Ovary (tissue), 9 donors: ENCODE results near the gene MYRIP. TPM values are rescaled to one million over a fixed set of nuclear protein-coding genes. Genes with fewer than 3 reads are reported as not detected.
"Not testable (repeated sequence)": the region's sequence is repeated elsewhere in the genome, so short reads cannot be mapped to it uniquely, and the experiment has no call there.

Source experiments
- DNase-seq, 5 donors: peaks; one replicate each; pipeline ENCODE4 v3.0.0-alpha.2; 2019 to 2020
- H3K27ac ChIP-seq, 2 donors: fragments of 200-600 bp; one replicate each; pipeline versions ENCODE4 v1.5.1 to v1.8.0; 2019 to 2022
- H3K27me3 ChIP-seq: fragments of 200-600 bp; one replicate; pipeline ENCODE4 v1.8.0; 2022
- H3K36me3 ChIP-seq: fragments of 200-600 bp; sonication (generic); one replicate; pipeline ENCODE4 v1.5.1; 2019
- H3K4me1 ChIP-seq: one replicate; pipeline ENCODE4 v1.8.1; 2013; ENCODE audit warnings: mild to moderate bottlenecking, moderate library complexity; ENCODE audit not compliant: insufficient read depth
- H3K4me3 ChIP-seq: fragments of 200-600 bp; sonication (generic); one replicate; pipeline ENCODE4 v1.5.1; 2017
- H3K9me3 ChIP-seq, 2 donors: fragments of 200-600 bp in 1 of 2; sonication (generic) in 1 of 2; one replicate each; pipeline versions ENCODE4 v1.5.1 to v1.8.1; 2013 to 2019; ENCODE audit warnings: mild to moderate bottlenecking in 1 of 2, moderate library complexity in 1 of 2
- EP300 ChIP-seq: sonication (generic); formaldehyde crosslinking; IDR thresholded peaks from one replicate; pipeline ENCODE4 v1.6.1; 2017; ENCODE audit warnings: antibody characterized with exemption
- POLR2A ChIP-seq: fragments of 450-650 bp; IDR thresholded peaks from one replicate; pipeline ENCODE4 v1.6.1; 2017; ENCODE audit warnings: antibody characterized with exemption, mild to moderate bottlenecking, moderate library complexity
- WGBS, 3 donors: extraction: QIAGEN DNeasy Blood & Tissue Kit in 1 of 3; methylation state at CpG; one replicate each; pipeline versions ENCODE4 v1.1.5 to v1.1.7; 2013 to 2017; 5-methylcytosine and 5-hydroxymethylcytosine counted together
- intact Hi-C, 4 donors: fragments of 100-400 bp; cut with DNase I; formaldehyde crosslinking; loops; one replicate each; pipeline versions ENCODE4 v1.11.0 to v1.15.1; 2022 to 2023
- polyA plus RNA-seq, 2 donors: library from polyadenylated mRNA; stranded (reverse); fragments of 200-250 nt in 1 of 2; fragments of 350-450 nt in 1 of 2; fragmentation: Illumina TruSeq in 1 of 2; extraction: RNeasy Lipid Tissue Mini Kit (QIAGEN cat#74804) in 1 of 2; gene quantifications; one replicate each; pipeline ENCODE4 v1.2.3, GENCODE V29; 2013 to 2014
- total RNA-seq, 7 donors: library from RNA; depleted of rRNA in 2 of 7; stranded (reverse); fragments of >200 nt in 2 of 7; fragmentation: NEBNext Ultra II Directional in 3 of 7; extraction: Animal tissue kit (Norgen Biotek cat#: 25700) in 3 of 7; gene quantifications; one replicate each; pipeline versions ENCODE4 v1.1.0 to v1.2.4, GENCODE V29; 2016 to 2023
- TF ChIP-seq, protein P1 (sequence below), 3 donors: fragments of 450-650 bp in 2 of 3; fragments of 200-600 bp in 1 of 3; IDR thresholded peaks; one replicate each; pipeline versions ENCODE4 v1.5.1 to v1.8.0; 2016 to 2022; ENCODE audit warnings: antibody characterized with exemption in 3 of 3, mild to moderate bottlenecking in 1 of 3
- donor health status: DM: no; HTN: no; CAD: no; lungs with moderate emphysema.
- donor health status: DM: no; HTN: no; CAD: no.
- donor health status: Bipolar disorder and iron deficiency.
- donor health status: DM: yes; HTN: yes; CAD: no.
- donor health status: DM: no; HTN: no; CAD: no.
- donor health status: DM: yes; HTN: yes; CAD: no.

MYRIP gene
- total and polyA plus RNA-seq, 9 donors, result 2.8 to 8.4 (median 4.5) TPM

DNA sequence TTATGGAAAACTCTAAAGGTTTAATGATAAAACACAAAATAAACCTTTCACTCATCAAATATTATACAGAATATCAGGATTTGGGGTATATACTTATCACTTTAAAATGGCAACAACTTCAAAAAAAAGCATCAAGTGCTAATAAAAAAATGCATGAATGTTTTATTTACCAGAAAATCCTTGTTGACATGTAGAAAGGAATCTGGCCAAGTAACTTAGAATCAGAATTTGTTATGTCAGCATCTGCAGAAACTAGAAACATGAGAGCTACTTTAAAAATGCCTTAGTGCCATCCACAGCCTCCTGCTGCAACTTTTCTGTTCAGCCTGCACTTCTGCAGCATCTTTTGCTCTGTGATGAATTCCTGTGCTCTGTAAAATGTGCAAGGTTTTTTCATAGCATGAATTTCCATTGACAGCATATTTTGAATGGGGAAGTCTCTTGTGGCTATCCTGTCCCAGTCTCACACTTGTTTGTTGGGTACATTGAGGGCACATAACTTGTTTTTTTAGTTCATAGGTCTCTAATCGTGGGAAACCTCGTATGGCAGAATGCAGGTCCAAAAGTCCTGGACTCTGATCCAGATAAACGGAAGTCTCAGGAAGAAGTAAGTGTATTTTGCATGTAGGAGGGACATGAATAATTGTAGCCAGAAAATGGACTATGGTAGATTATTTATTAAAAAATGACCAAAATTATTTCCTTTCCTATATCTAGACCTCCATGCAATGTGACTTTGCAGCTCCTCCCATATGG lies 21.1 kb upstream of the MYRIP start:
- WGBS, 3 donors, result 57 to 79% (median 69%) methylated on average over 3 of the region's 3 CpGs

DNA sequence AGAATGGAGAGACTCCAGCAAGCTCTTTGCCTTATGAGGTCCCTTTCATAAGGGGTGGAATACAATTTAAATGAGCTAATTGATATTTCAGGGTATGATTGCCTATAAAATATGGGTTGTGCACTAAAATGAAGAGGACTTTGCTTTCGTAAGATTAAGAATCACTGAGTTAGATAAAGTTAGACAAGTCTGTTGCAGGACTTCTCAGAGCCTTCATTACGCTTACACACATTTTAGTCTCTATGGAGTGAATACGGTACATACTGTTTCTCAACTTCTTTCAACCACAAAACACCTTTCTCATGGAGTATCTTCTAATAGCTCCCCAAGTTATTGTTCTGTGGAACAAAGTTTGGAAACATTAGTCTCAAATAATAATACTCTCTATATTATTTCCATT lies 17.8 kb upstream of the MYRIP start:
- TF ChIP-seq, protein P1, sequence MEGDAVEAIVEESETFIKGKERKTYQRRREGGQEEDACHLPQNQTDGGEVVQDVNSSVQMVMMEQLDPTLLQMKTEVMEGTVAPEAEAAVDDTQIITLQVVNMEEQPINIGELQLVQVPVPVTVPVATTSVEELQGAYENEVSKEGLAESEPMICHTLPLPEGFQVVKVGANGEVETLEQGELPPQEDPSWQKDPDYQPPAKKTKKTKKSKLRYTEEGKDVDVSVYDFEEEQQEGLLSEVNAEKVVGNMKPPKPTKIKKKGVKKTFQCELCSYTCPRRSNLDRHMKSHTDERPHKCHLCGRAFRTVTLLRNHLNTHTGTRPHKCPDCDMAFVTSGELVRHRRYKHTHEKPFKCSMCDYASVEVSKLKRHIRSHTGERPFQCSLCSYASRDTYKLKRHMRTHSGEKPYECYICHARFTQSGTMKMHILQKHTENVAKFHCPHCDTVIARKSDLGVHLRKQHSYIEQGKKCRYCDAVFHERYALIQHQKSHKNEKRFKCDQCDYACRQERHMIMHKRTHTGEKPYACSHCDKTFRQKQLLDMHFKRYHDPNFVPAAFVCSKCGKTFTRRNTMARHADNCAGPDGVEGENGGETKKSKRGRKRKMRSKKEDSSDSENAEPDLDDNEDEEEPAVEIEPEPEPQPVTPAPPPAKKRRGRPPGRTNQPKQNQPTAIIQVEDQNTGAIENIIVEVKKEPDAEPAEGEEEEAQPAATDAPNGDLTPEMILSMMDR (IDR thresholded peaks at IDR 0.05), result no peak
- TF ChIP-seq EP300 (no peak), POLR2A (no peak)
- 92 to 93% (median 92%) methylated on average over 3 of the region's 3 CpGs for WGBS, 3 donors
- Histone ChIP-seq H3K9me3 (no peaks in the 10 kb centered on the region), H3K27ac (no peak overlapping the region), H3K4me3 (no peak overlapping the region), H3K36me3 (no peaks in the 10 kb centered on the region), H3K27me3 (no peaks in the 10 kb centered on the region), H3K4me1 (no peaks in the 10 kb centered on the region)
- no peak for DNase-seq
- intact Hi-C loops, result no loop called here

More for the DNA sequence above, 21.1 kb upstream of the MYRIP start:
- intact Hi-C loops, result no loop called here
- H3K9me3 ChIP-seq, result no peaks in the 10 kb centered on the region
- no peaks in the 10 kb centered on the region for H3K4me1 ChIP-seq
- no peak for DNase-seq
- TF ChIP-seq, protein P1 (IDR thresholded peaks at IDR 0.05), result no peak
- TF ChIP-seq POLR2A (no peak), EP300 (no peak)
- no peak overlapping the region for H3K27ac ChIP-seq
- H3K4me3 ChIP-seq, result no peak overlapping the region
- H3K36me3 ChIP-seq, result no peaks in the 10 kb centered on the region
- no peaks in the 10 kb centered on the region for H3K27me3 ChIP-seq

DNA sequence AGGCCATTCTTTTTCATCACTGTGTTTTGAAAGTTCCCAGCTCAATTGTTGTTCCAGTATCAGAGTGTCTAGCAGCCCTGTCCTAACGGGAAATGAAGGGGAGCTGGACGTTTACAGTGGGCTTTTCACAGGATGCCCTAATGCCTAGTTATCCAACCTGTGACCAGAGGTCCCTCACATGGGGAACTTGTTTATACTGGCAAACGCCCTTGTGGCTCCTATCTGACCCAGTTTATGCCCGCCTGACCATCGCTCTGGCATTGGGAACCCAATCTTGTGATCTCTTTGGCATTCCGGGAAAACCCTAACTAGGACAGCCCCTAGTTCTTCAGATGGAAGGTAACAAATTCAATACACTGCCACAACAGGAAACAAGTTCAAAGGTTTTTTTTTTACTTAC lies 14.5 kb upstream of the MYRIP start:
- H3K4me3 ChIP-seq, result no peak overlapping the region
- no peaks in the 10 kb centered on the region for H3K9me3 ChIP-seq
- DNase-seq, result no peak
- H3K27ac ChIP-seq, result no peak overlapping the region
- TF ChIP-seq, protein P1 (IDR thresholded peaks at IDR 0.05), result no peak
- no peak for TF ChIP-seq POLR2A
- TF ChIP-seq EP300, result no peak
- intact Hi-C loops, result no loop called here
- no peaks in the 10 kb centered on the region for H3K27me3 ChIP-seq
- WGBS, 3 donors, result 66 to 77% (median 74%) methylated on average over 6 of the region's 6 CpGs
- no peaks in the 10 kb centered on the region for H3K36me3 ChIP-seq
- H3K4me1 ChIP-seq, result no peaks in the 10 kb centered on the region

DNA sequence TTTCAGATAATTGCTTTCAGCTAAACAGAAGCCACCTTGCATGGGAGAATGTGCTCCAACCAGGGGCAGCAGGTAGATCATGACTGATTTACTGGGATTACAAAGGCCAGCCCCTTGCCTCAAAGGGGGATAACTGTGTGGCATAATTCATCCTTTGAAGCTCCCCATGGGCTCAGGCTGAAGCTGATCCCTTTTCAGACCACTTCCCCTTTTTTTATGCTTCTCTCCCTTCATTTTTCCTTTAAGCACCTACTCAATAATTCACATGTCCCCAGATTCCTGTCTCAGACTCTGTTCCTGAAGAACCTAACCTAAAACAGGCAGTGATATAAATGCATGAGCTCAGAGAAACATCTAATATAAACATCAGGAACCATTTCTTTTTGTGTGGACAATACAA lies 8.2 kb upstream of the MYRIP start:
- Histone ChIP-seq H3K4me3 (no peak overlapping the region), H3K36me3 (no peaks in the 10 kb centered on the region), H3K27me3 (no peaks in the 10 kb centered on the region), H3K4me1 (no peaks in the 10 kb centered on the region), H3K9me3 (no peaks in the 10 kb centered on the region), H3K27ac (no peak overlapping the region)
- no peak for DNase-seq
- intact Hi-C loops, result no loop called here
- no peak for TF ChIP-seq POLR2A
- no peak for TF ChIP-seq EP300
- TF ChIP-seq, protein P1 (IDR thresholded peaks at IDR 0.05), result no peak

DNA sequence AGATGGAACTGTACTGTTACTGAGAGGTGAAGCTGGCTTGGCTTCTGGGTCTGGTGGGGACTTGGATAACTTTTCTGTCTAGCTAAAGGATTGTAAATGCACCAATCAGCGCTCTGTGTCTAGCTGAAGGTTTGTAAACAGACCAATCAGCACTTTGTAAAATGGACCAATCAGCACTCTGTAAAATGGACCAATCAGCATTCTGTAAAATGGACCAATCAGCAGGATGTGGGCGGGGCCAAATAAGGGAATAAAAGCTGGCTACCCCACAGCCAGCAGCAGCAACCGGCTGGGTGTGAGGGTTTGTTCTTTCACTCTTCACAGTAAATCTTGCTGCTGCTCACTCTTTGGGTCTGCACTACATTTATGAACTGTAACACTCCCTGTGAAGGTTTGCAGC lies 6.9 kb upstream of the MYRIP start:
- DNase-seq, intact Hi-C loops: not testable (repeated sequence)

More for the DNA sequence above, 6.9 kb upstream of the MYRIP start:
- H3K9me3 ChIP-seq, H3K4me1 ChIP-seq, H3K27me3 ChIP-seq, H3K36me3 ChIP-seq, H3K4me3 ChIP-seq, H3K27ac ChIP-seq: not testable (repeated sequence)
- 70 to 78% (median 75%) methylated on average over 3 of the region's 3 CpGs for WGBS, 3 donors
